Panc1 (cell line): ENCODE measurements around the gene NFIC. TPM values are rescaled to one million over a fixed set of nuclear protein-coding genes. Genes with fewer than 3 reads are reported as not detected.
A peak's percentile ranks its signal among the peaks of the same experiment; 100 is the strongest.

Source experiments
- ATAC-seq: fragments of 200-7000 bp; cut with Tn5 transposase; 2 replicates; pipeline ENCODE4 v1.9.1; 2020; ENCODE audit warnings: mild to moderate bottlenecking, moderate library complexity
- BruUV-seq: library from RNA; stranded (reverse); fragments of 400-500 nt; replicated peaks from 2 replicates; lab custom pipeline; 2021; lab: Mats Ljungman, UMichigan
- CTCF ChIA-PET: fragments of 300-600 bp; sonication (Branson Sonifier 250); formaldehyde crosslinking; loops from one replicate; lab custom pipeline; 2022; ENCODE audit warnings: antibody characterized with exemption; lab: Charles Lee
- POLR2A ChIA-PET: fragments of 300-600 bp; sonication (Branson Sonifier 250); formaldehyde crosslinking; loops from one replicate; lab custom pipeline; 2022; ENCODE audit warnings: antibody characterized with exemption; lab: Charles Lee
- DNase-seq: peaks from one replicate; pipeline ENCODE4 v3.0.0-alpha.2; 2010; ENCODE audit warnings: low read depth, low spot score
- H3K27ac ChIP-seq: 2 replicates; pipeline ENCODE4 v1.5.1; 2011; ENCODE audit warnings: mild to moderate bottlenecking, low read length, inconsistent platforms
- H3K27me3 ChIP-seq: fragments of 200-500 bp; sonication (Bioruptor generic); 2 replicates; pipeline ENCODE4 v1.6.0; 2014; ENCODE audit warnings: low read length, inconsistent platforms; ENCODE audit not compliant: control insufficient read depth, insufficient read depth
- H3K36me3 ChIP-seq: fragments of 200-500 bp; sonication (Bioruptor generic); 2 replicates; pipeline ENCODE4 v1.5.1; 2014; ENCODE audit warnings: inconsistent platforms, mild to moderate bottlenecking, low read length, moderate library complexity; ENCODE audit not compliant: control insufficient read depth, insufficient read depth
- H3K4me1 ChIP-seq: 2 replicates; pipeline ENCODE4 v1.5.1; 2011; ENCODE audit warnings: inconsistent platforms, mild to moderate bottlenecking, low read length, moderate library complexity; ENCODE audit not compliant: control insufficient read depth, insufficient read depth
- H3K4me3 ChIP-seq, 2 experiments: 2 replicates each; pipeline ENCODE4 v1.5.1; 2011 to 2012; ENCODE audit warnings: low read depth in 2 of 2, low read length in 2 of 2, mild to moderate bottlenecking in 2 of 2, inconsistent platforms in 1 of 2, moderate library complexity in 1 of 2
- H3K9me3 ChIP-seq: fragments of 200-500 bp; sonication (Bioruptor generic); 2 replicates; pipeline ENCODE4 v1.5.1; 2014; ENCODE audit warnings: low read depth, mild to moderate bottlenecking, inconsistent platforms, low read length, moderate library complexity; ENCODE audit not compliant: control insufficient read depth, insufficient read depth
- CTCF ChIP-seq: fragments of 450-650 bp; IDR thresholded peaks from 2 replicates; pipeline ENCODE4 v1.5.1; 2017; ENCODE audit warnings: mild to moderate bottlenecking
- POLR2AphosphoS5 ChIP-seq: IDR thresholded peaks from 2 replicates; pipeline ENCODE4 v1.6.1; 2012; ENCODE audit warnings: mild to moderate bottlenecking, low read depth, low read length, moderate library complexity
- REST ChIP-seq, 2 experiments: IDR thresholded peaks; 2 replicates each; pipeline ENCODE4 v1.6.1; 2011 to 2012; ENCODE audit warnings: low read depth in 2 of 2, control low read depth in 1 of 2, low read length in 1 of 2, mild to moderate bottlenecking in 1 of 2, moderate library complexity in 1 of 2; ENCODE audit not compliant: insufficient read depth in 1 of 2
- SIN3A ChIP-seq: IDR thresholded peaks from 2 replicates; pipeline ENCODE4 v1.6.1; 2012; ENCODE audit warnings: low read depth, mild to moderate bottlenecking, low read length, moderate library complexity, borderline replicate concordance; ENCODE audit not compliant: insufficient read depth
- TCF7L2 ChIP-seq: IDR thresholded peaks from 2 replicates; pipeline ENCODE4 v1.6.1; 2011; ENCODE audit warnings: mild to moderate bottlenecking, low read depth, low read length, inconsistent platforms
- in situ Hi-C: cut with HindIII; loops from 2 replicates; pipeline ENCODE4 v1.10.0; 2016; ENCODE audit warnings: low sequenced_read_pairs, low pct_unique_long_range_greater_than_20kb
- intact Hi-C: fragments of 100-400 bp; cut with micrococcal nuclease; formaldehyde crosslinking; loops from one replicate; pipeline ENCODE4 v1.10.0; 2022; ENCODE audit not compliant: unreplicated experiment
- total RNA-seq: library from RNA; stranded (reverse); gene quantifications from one replicate; pipeline ENCODE4 v1.2.1, GENCODE V29; 2021; ENCODE audit not compliant: unreplicated experiment

Gene NFIC
- total RNA-seq, 1 experiment from 2014 or later = 120 TPM

DNA sequence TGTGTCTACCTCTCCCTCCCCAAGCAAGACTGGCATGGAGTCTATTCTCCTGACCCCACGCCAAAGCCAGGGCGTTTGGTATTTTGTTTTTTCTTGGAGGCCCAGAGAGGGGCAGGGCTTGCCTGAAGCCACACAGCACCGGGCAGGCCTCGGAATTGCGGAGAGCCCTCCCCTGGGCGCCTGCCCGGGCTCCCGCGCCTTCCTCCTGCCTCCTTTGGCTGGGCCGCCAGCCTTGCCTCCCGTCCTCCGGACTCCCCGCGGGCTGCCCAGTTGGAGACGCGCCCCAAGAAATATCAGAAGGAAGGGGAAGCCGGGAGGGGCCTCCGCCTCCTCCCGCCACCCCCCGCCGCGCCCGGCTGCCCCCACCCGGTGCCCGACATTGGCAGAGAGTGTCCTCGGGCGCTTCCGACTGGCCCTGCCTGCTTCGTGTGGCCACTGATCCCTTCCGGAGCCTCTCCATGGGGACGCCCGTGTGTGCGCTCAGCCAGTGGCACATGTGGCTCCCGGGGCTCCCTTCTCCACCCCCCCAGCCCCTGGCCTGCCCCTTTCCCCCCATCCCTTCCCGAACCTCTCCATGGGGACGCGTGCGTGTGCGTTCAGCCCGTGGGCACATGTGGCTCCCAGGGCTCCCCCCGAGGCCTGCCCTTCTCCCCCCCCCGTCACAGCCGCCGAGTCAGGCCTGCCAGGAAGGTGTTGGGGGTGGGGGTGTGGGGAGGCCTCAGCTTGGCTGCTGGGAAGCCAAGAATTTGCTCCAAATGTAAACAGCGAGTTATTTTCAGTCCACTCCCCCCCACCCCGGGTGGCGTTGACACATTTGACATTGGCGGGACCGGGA, 37.3 kb downstream of the NFIC start:
- no peak overlapping the region for H3K4me3 ChIP-seq
- no peaks in the 10 kb centered on the region for H3K27me3 ChIP-seq
- TF ChIP-seq CTCF (no peak), TCF7L2 (no peak), POLR2AphosphoS5 (no peak), SIN3A (no peak), REST (IDR thresholded peaks at IDR 0.05; ENCODE audit: insufficient read depth in 1 of 2, low read depth in 2 of 2, low read length in 1 of 2) (no peak)
- intact Hi-C loops (no loop called here), in situ Hi-C loops (no loop called here)
- ATAC-seq (peak; percentile 64), DNase-seq (no peak)
- no peaks in the 10 kb centered on the region for H3K9me3 ChIP-seq
- 0 out of 2 replicates have a peak, but pooled peaks cover 2% of the 10 kb centered on the region for H3K36me3 ChIP-seq
- peaks cover 20% of the 10 kb centered on the region for H3K4me1 ChIP-seq
- ChIA-PET POLR2A (no interaction called here), CTCF (no interaction called here)
- BruUV-seq = no TSS peak
- peak overlapping the region; percentile 66 for H3K27ac ChIP-seq

DNA sequence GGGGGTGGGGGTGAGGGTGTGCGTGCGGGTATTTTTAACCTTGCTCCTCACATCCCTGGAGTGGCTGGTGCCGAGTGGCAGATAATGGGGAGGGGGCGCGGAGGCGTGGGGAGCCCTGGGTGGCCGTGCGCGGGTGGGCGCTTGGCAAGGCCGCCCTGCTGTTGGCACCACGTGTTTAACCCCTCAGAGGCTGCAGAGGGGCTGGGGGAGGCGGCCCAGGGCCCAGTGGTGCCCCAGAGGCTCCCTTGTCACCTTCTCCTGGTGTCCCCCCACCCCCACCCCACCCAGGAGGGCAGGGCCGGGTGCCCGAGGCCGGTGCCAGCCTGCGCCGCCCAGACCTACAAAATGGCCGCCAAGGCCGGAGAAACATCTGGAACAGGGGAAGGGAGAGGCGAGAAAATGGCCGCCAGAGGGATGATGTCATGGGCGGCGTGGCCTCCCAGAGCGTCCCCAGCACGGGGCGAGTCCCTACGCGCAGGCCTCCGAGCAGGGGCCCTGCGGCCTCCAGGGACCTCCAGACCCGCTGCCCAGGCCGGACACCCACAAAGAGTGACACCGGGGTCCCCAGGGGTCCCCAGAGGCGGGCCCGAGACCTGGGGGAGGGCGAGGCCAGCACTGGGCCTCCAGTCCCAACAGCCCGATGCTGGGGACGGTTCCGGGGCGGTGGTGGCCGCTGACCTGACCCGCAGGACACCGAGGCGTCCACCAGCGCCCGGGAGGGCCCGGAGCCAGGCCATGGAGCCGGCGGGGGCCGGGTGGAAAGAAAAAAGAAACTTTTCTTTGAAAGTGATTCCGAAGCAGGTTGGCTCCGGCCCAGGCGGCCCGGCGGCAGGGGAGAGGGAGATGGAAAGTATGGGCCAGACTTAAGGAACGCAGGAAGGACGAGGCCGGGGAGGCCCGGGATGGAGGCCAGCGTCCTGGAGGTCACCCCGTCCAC, 38.2 kb downstream of the NFIC start:
- in situ Hi-C loops = no loop called here
- DNase-seq (no peak), ATAC-seq (peak; percentile 69)
- no TSS peak for BruUV-seq
- ChIA-PET CTCF (no interaction called here), POLR2A (no interaction called here)
- Histone ChIP-seq H3K27me3 (no peaks in the 10 kb centered on the region), H3K4me3 (no peak overlapping the region), H3K27ac (peak overlapping the region; percentile 66), H3K36me3 (0 out of 2 replicates have a peak, but pooled peaks cover 2% of the 10 kb centered on the region), H3K4me1 (peaks cover 20% of the 10 kb centered on the region), H3K9me3 (no peaks in the 10 kb centered on the region)
- intact Hi-C loops = no loop called here
- no peak for TF ChIP-seq SIN3A
- no peak for TF ChIP-seq CTCF
- no peak for TF ChIP-seq REST (IDR thresholded peaks at IDR 0.05; ENCODE audit: insufficient read depth in 1 of 2, low read depth in 2 of 2, low read length in 1 of 2)
